DMS114 treated with DMSO at 0.1 percent for 48 hours (cell line): ENCODE results near the gene SCEL.

ENCODE experiments used
- DNase-seq: peaks from one replicate; lab custom pipeline; 2025; ENCODE audit not compliant: unreplicated experiment; lab: John Stamatoyannopoulos, UW

Gene SCEL

GRCh38 chr13:77521194-77521593 lies 14.3 kb upstream of the SCEL start:
- DNase-seq: no peak

DNA sequence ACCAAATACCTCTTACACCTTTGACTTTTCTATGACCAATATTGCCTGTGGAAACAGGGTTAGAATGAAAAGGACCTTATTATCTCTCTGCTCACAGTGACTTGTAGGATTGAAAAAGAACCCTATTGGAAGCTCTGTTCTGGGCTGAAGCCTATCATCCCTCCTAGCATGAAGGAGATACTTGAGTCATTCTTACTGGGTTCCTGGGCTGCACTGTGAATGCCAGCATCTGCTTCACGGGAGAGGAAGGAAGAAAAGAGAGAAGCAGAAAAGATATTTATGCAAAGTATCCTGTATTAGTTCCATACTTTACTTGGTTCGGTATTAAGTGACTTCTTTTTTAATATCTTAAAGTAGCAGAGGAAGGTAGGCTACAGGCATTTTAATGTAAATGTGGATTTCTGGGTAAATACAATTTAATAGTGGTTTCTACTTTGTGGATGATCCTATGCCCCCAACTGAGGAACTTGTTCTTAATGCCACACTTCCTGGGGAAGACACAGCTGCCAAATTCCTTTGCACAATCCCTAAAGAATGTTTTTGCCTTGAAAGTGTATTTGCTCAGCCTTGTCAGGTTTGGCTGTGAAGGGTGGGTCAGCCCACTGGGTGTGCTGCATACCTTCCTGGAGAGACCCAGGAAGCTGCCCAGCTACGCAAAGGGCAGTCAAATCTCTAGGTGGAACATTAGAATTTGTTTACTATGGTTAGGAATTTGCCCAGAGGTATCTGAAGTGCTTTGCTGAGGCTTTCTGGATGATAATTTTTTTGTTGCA lies 13.7 kb upstream of the SCEL start:
- no peak for DNase-seq

GRCh38 chr13:77522444-77522843 lies 13.1 kb upstream of the SCEL start:
- DNase-seq: no peak

- no peak for DNase-seq
These were observed 12.1 kb upstream of the SCEL start for GRCh38 chr13:77523386-77523785.

DNA sequence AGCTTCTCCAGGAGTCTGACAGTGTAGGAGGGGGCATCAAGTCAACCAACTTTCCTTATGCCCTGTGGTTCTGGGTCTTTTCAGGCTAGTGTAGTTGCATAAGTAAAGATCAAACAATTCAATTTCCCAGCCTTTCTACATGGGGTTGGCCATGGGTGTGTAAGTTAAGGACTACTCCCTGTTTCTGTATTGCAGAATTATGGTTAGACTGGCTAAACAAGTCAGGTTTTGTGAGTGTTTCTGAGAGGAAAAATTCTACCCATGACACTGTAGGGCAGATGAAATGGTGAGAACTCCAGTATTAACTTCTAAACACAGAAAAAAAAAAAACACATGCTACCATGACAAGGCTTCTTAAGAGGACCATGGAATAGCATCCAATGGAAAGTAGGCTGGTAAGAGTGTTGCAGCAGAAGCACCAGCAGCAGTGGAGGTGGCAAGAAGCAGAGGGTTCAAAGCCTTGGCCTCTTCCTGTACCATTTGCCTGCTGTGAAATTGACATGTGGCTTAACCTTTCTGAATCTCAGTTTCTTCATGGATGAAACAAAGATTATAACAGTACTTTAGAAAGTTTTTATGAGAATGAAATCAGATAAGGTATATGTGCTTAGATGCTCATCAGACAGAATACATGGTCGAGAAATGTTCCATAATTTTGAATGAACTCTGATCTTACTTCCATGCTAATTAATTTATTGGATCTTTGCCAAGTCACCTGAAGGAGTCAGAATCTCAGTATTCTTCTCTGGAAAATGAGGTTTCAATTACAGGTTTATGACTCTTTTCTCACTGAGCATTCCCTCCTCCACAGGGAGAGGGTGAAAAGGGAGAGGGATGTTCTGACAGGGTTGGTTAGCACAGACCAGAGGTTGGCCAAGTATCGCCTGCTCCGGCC lies 11.4 kb upstream of the SCEL start:
- DNase-seq: no peak

- DNase-seq: no peak
These were observed 7.1 kb upstream of the SCEL start for GRCh38 chr13:77528414-77528813.

DNA sequence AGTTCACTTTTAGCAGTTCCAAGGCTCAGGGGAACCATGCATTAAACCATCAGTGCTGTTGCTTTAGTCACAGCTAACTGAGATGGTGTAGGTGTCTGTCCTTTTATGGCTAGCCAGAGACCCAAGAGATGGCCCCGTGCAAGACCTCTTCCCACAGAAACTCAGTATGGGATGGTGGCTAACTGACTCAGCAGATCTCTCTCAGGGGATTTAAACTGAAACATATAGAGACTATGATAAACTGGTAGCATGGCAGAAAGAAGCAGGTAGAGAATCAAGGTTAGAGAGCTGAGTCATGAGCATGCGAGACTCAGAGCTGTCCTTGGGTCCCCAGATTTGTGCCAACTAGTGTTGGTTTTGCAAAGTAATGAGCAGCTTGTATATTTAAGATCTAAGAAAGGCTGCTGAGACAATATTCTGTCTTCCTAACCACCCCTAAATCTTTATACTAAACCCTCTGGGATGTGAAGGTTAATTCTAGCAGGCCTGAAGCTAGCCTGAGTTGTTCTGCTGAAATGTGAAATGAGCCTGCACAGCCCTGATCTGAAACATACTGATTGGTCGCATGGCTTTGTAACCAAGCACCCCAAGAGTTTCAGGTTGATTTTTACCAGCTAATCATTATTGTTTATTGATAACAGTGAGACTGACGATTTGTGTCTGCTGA lies 6.5 kb upstream of the SCEL start:
- DNase-seq: no peak

- no peak for DNase-seq
These were observed 6.0 kb upstream of the SCEL start for GRCh38 chr13:77529501-77529840.

DNA sequence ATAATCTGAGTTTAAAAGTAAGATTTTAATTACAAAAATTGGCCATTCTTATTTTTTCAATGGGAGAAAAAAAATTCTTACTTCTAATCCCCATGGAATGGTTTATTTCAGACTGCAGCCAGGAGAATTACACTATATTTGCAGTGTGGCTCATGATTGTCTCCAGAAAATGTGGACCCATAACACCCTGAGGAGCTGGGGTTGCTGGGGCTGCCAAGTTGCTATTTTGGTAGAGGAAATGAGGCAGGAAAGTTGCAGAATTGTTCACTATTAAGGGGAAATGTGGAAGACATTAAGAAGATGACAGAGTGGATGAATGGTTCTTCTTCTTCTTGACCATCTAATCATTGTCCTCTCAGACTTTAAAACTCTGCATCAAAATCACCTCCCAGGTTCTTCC lies 4.6 kb upstream of the SCEL start:
- no peak for DNase-seq

- no peak for DNase-seq
These were observed 2.5 kb upstream of the SCEL start for GRCh38 chr13:77532983-77533382.

DNA sequence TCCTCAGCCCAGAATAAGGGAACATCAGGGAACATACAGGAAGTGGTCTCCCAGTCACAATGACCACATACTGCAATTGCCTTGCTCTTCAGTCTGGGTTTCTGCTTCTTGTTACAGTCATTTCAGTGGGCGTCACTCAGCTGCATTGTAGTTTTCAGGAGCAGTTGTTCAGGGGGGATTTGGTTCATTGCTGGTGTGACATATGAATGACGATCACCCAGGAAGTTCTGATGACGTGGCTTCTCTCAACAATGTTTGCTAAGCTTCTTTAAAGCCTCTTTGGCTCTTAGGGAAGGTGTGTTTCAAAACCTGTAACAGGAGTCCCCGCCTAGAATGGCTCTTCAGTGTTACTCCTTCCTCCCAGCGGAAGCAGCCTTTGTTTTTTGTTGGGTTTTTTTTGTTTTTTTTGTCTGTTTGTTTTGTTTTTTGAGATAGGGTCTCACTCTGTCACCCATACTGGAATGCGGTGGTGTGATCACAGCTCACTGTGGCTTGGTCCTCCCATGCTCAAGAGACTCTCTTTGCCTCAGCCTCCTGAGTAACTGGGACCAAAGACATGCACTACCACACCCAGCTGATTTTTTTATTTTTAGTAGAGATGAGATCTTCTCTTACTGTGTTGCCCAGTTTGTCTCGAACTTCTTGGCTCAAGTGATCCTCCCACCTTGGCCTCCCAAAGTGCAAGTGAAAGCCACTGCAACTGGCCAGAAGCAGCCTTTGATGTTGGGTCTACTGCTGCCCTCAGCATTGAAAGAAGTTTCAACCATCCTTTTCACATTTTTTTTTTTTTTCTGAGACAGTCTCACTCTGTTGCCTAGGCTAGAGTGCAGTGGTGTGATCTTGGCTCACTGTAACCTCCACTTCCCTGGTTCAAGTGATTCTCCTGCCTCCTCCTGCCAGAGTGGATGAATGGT lies 1.4 kb upstream of the SCEL start:
- no peak for DNase-seq

GRCh38 chr13:77536358-77536757 lies 852 bp downstream of the SCEL start:
- no peak for DNase-seq

- no peak for DNase-seq
These were observed 1.9 kb downstream of the SCEL start for GRCh38 chr13:77537289-77537919.

- DNase-seq: no peak
These were observed 8.2 kb downstream of the SCEL start for GRCh38 chr13:77543711-77544110.

DNA sequence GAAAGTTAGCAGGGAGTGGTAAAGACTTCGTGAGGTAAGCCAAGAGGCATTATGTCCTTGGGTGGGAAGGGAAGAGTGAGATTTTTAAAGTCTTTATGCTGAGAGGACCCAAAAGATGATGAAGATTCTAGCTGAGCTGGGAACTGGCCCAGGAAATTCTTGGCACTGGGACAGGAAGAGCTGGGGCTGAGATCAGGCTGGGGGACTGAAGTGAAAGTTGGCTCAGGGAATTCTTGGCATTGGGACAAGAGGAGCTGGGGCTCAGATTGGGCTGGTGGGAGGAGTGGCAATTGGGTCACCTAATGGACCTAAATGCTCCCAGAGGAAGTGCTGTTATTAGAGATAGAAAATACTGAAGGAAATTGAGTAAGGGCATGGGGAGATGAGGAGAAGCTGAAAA lies 8.8 kb downstream of the SCEL start:
- no peak for DNase-seq

DNA sequence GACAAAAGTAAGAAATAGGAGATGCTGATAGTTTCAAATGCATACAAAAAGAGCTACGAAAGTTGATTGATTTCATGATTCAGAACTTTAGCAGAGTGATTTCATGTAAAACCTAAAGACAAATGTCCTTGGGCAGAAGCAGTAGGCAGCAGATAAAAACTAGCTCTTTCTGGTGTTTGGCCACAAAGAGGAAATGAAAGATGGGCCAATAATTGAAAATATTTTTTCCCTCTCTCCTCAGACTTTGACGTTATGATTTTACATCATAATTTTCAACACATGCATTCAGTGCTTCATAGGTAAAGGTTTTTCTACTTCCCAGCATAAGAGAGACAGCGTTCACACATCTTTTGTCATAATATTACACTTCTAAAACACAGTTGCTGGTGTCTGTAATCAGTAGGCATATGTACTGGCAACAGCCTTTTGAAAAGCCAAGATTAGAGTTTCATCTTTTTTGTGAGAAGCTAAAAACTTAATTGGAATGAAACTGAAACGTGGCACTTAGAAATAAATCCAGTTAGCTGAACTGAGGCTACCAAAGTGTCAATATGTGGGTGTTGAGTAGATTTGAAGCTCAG lies 9.3 kb downstream of the SCEL start:
- no peak for DNase-seq

DNA sequence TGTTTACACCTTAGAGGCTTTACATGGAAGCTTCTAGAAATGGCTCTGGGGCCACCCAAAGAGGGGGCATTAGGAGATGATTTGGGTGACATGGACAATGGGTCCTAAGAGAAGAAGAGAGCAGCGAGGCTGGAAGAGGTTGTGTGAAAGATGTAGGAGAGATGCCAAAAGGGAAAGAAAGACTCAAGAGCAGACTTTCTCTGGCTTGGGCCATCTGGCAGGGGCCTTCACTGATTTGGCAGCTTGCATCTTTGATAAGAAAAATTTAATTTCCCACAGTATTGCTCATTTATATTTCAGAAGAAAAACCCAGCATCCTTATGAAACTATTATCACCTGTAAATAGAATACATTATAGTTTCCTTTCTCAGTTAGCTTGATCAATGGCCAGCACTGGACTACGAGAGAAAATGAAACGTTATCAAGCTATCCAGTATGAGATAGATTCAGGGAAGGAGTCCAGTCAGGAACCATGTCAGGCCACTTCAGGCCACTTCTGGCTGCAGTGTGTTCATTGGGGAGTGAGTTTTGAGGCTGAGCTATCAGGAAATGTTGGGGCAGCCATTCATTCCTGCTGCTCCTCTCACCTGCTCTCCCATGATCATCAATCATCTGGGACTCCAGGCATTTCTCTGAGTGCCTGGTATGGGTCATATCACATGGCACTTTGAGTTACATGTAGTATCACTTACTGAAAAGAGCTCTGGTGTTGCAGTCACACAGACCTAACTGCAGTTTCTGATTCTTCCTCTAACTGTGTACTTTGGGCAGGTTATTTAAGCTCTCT lies 10.3 kb downstream of the SCEL start:
- no peak for DNase-seq

DNA sequence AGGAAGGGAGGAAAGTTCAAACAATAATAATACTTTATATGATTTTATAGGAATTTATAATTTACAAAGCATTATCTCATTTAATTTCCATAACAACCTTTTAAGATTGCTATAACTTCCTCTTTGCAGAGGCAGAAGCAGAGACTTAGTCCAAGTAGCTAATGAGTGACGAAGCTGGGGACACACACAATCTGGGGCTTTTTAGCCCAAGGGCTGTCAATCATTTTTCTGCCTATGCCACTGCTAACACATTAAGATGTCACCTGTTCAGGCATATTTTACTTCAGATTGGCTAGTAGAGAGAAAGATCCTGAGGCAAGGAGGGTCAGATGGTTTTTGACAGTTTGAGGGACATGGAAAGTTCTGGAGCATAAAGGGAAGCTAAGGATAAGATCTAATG lies 12.6 kb downstream of the SCEL start:
- no peak for DNase-seq

DNA sequence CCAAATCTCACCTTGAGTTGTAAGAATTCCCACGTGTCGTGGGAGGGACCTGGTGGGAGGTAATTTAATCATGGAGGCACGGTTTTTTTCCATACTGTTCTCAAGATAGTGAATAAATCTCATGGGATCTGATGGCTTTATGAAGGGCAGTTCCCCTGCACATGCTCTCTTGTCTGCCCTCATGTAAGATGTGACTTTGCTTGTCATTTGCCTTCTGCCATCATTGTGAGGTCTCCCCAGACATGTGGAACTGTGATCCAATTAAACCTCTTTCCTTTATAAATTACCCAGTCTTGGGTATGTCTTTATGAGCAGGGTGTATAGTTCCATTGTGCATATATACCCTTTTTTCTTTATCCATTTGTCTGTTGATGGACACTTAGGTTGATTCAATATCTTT lies 13.1 kb downstream of the SCEL start:
- no peak for DNase-seq
